GM12878 (cell line): Measurements from ENCODE around the gene GRXCR2. TPM values are rescaled to one million over a fixed set of nuclear protein-coding genes. Genes with fewer than 3 reads are reported as not detected.

ENCODE experiments used
- ATAC-seq: fragments of 200-7000 bp; cut with Tn5 transposase; 3 replicates; pipeline ENCODE4 v1.9.1; 2020; ENCODE audit warnings: mild to moderate bottlenecking, moderate library complexity
- BruUV-seq: library from RNA; stranded (reverse); fragments of 400-500 nt; replicated peaks from 2 replicates; lab custom pipeline; 2021; lab: Mats Ljungman, UMichigan
- CTCF ChIA-PET: fragments of 300-600 bp; sonication (Branson Sonifier 250); formaldehyde crosslinking; extraction: SDS; loops from one replicate; lab custom pipeline; 2021; ENCODE audit warnings: inconsistent platforms; lab: Yijun Ruan, JAX
- POLR2A ChIA-PET: fragments of 350-600 bp; formaldehyde crosslinking; extraction: SDS; loops from one replicate; lab custom pipeline; 2021; ENCODE audit warnings: inconsistent platforms; lab: Charles Lee
- RAD21 ChIA-PET: fragments of 300-600 bp; sonication (Branson Sonifier 250); formaldehyde crosslinking; loops from one replicate; lab custom pipeline; 2023; ENCODE audit warnings: antibody characterized with exemption; ENCODE audit not compliant: unreplicated experiment; lab: Charles Lee
- SMC1A ChIA-PET: fragments of 300-600 bp; sonication (Branson Sonifier 250); formaldehyde crosslinking; loops from one replicate; lab custom pipeline; 2023; ENCODE audit not compliant: unreplicated experiment, uncharacterized antibody; lab: Charles Lee
- DNase-seq: peaks from one replicate; pipeline ENCODE4 v3.0.0-alpha.2; 2011; ENCODE audit warnings: low read depth, low spot score
- FAIRE-seq: peaks from 3 replicates; lab custom pipeline; 2011; peaks lifted over from hg19 to GRCh38; lab: Jason Lieb, UNC
- H2AFZ ChIP-seq: 2 replicates; pipeline ENCODE4 v1.6.0; 2011; ENCODE audit warnings: low read depth, low read length, control low read depth; ENCODE audit not compliant: control insufficient read depth
- H3K27ac ChIP-seq: 2 replicates; pipeline ENCODE4 v1.5.1; 2011; ENCODE audit warnings: control low read depth; ENCODE audit not compliant: control insufficient read depth, insufficient read depth
- H3K27me3 ChIP-seq, 2 experiments: replicated peaks in 1 of 2; 2 replicates each; pipeline versions ENCODE4 v1.6.0 to v1.6.1; 2011; ENCODE audit warnings: low read length in 1 of 2; ENCODE audit not compliant: control insufficient read depth in 2 of 2, insufficient read depth in 2 of 2
- H3K36me3 ChIP-seq, 2 experiments: 2 replicates each; pipeline ENCODE4 v1.5.1; 2011; ENCODE audit warnings: low read length in 1 of 2; ENCODE audit not compliant: control insufficient read depth in 2 of 2, insufficient read depth in 2 of 2
- H3K4me1 ChIP-seq: 2 replicates; pipeline ENCODE4 v1.6.1; 2011; ENCODE audit warnings: mild to moderate bottlenecking, low read length, moderate library complexity, mixed read lengths; ENCODE audit not compliant: control insufficient read depth, insufficient read depth
- H3K4me2 ChIP-seq: 2 replicates; pipeline ENCODE4 v1.6.0; 2011; ENCODE audit warnings: control low read depth; ENCODE audit not compliant: control insufficient read depth, insufficient read depth
- H3K4me3 ChIP-seq: fragments of 200-600 bp; sonication (generic); 2 replicates; pipeline ENCODE4 v1.5.1; 2016
- H3K79me2 ChIP-seq: 2 replicates; pipeline ENCODE4 v1.6.0; 2011; ENCODE audit warnings: low read length; ENCODE audit not compliant: control insufficient read depth, insufficient read depth
- H3K9ac ChIP-seq: 2 replicates; pipeline ENCODE4 v1.8.0; 2011; ENCODE audit warnings: low read length, control low read depth, mixed read lengths; ENCODE audit not compliant: control insufficient read depth, insufficient read depth
- H3K9me3 ChIP-seq: replicated peaks from 3 replicates; pipeline ENCODE4 v1.5.1; 2011; ENCODE audit warnings: mild to moderate bottlenecking, low read length; ENCODE audit not compliant: control insufficient read depth, insufficient read depth
- H4K20me1 ChIP-seq: 2 replicates; pipeline ENCODE4 v1.6.0; 2011; ENCODE audit not compliant: control insufficient read depth, insufficient read depth
- DPF2 ChIP-seq: fragments of 450-650 bp; IDR thresholded peaks from 2 replicates; pipeline ENCODE4 v1.6.1; 2017; ENCODE audit warnings: mild to moderate bottlenecking
- EED ChIP-seq: sonication (generic); IDR thresholded peaks from 2 replicates; pipeline ENCODE4 v1.6.1; 2016; ENCODE audit warnings: antibody characterized with exemption, low read depth
- ETV6 ChIP-seq, 2 experiments: fragments of 450-650 bp in 1 of 2; IDR thresholded peaks in 1 of 2; conservative IDR thresholded peaks in 1 of 2; 2 replicates each; pipeline ENCODE4 v1.6.1; 2014; ENCODE audit warnings: antibody characterized with exemption in 1 of 2, borderline replicate concordance in 1 of 2, low read depth in 1 of 2, mild to moderate bottlenecking in 1 of 2, moderate library complexity in 1 of 2
- FOS ChIP-seq: IDR thresholded peaks from 3 replicates; pipeline ENCODE4 v1.6.1; 2011; ENCODE audit warnings: borderline replicate concordance; ENCODE audit not compliant: insufficient read length; ENCODE audit errors: extremely low read depth
- IKZF1 ChIP-seq: fragments of 450-650 bp; conservative IDR thresholded peaks from 2 replicates; pipeline ENCODE4 v1.6.1; 2017; ENCODE audit warnings: antibody characterized with exemption, mild to moderate bottlenecking
- RBBP5 ChIP-seq: fragments of 200-600 bp; sonication (generic); conservative IDR thresholded peaks from 2 replicates; pipeline ENCODE4 v1.6.1; 2016
- RELA ChIP-seq: fragments of 450-650 bp; IDR thresholded peaks from 2 replicates; pipeline ENCODE4 v1.8.0; 2014; ENCODE audit warnings: borderline replicate concordance; ENCODE audit not compliant: partially characterized antibody
- SMARCA5 ChIP-seq: fragments of 450-650 bp; IDR thresholded peaks from 2 replicates; pipeline ENCODE4 v1.6.1; 2017; ENCODE audit warnings: mild to moderate bottlenecking
- SREBF1 ChIP-seq: IDR thresholded peaks from 2 replicates; pipeline ENCODE4 v1.6.1; 2012; ENCODE audit warnings: mild to moderate bottlenecking, low read length
- ZBED1 ChIP-seq: IDR thresholded peaks from 2 replicates; pipeline ENCODE4 v1.6.1; 2016; ENCODE audit warnings: borderline replicate concordance
- ZBTB11 ChIP-seq: fragments of 450-650 bp; formaldehyde crosslinking; IDR thresholded peaks from 2 replicates; pipeline ENCODE4 v1.5.0; 2022; ENCODE audit warnings: mild to moderate bottlenecking, missing genetic modification characterization
- ZNF217 ChIP-seq: fragments of 450-650 bp; IDR thresholded peaks from 2 replicates; pipeline ENCODE4 v1.6.1; 2017; ENCODE audit warnings: antibody characterized with exemption, mild to moderate bottlenecking
- ZSCAN29 ChIP-seq: fragments of 450-650 bp; IDR thresholded peaks from 2 replicates; pipeline ENCODE4 v1.6.1; 2017; ENCODE audit warnings: mild to moderate bottlenecking, moderate library complexity
- WGBS: methylation state at CpG from one replicate; pipeline ENCODE4 v1.1.6; 2016; ENCODE audit warnings: low lambda C conversion rate; ENCODE audit not compliant: insufficient replicate concordance, insufficient coverage; ENCODE audit errors: missing lambda C conversion rate; 5-methylcytosine and 5-hydroxymethylcytosine counted together
- in situ Hi-C: fragments of 300-500 bp; cut with MboI; formaldehyde crosslinking; loops from 9 replicates; pipeline ENCODE4 v1.14.3; 2018; ENCODE audit warnings: mixed read lengths
- intact Hi-C: fragments of 100-400 bp; cut with micrococcal nuclease; formaldehyde crosslinking; loops from one replicate; pipeline ENCODE4 v1.14.2; 2022; ENCODE audit not compliant: unreplicated experiment
- polyA plus RNA-seq, 11 experiments: library from polyadenylated mRNA; depleted of rRNA in 4 of 11; unstranded in 6 of 11; stranded (reverse) in 5 of 11; fragments of >200 nt; fragmentation: Nextera tagmentation in 4 of 11; fragmentation: Illumina TruSeq in 1 of 11; extraction: Ambion mirVana in 4 of 11; extraction: Trizol in 1 of 11; gene quantifications; 1 replicate in 1 of 11; 2 replicates in 10 of 11; pipeline versions ENCODE4 v1.2.1 to v1.2.3, GENCODE V29; 2011 to 2016; ENCODE audit warnings: inconsistent platforms in 2 of 11, missing spikeins in 2 of 11, low read depth in 1 of 11
- total RNA-seq, 4 experiments: library from RNA; depleted of rRNA in 3 of 4; stranded (reverse); fragments of >200 nt in 3 of 4; fragmentation: Illumina TruSeq in 1 of 4; extraction: Trizol in 1 of 4; gene quantifications; 2 replicates each; pipeline versions ENCODE4 v1.2.1 to v1.2.3, GENCODE V29; 2013 to 2021
- TF ChIP-seq, protein P1 (sequence below), 3 experiments: IDR thresholded peaks in 2 of 3; conservative IDR thresholded peaks in 1 of 3; 2 replicates each; pipeline ENCODE4 v1.5.1; 2011; ENCODE audit warnings: low read depth in 3 of 3, low read length in 3 of 3, mild to moderate bottlenecking in 3 of 3, control low read depth in 2 of 3, moderate library complexity in 2 of 3, inconsistent platforms in 1 of 3, mixed read lengths in 1 of 3; ENCODE audit not compliant: control insufficient read depth in 2 of 3, insufficient read depth in 1 of 3; ENCODE audit errors: extremely low read depth in 1 of 3
- TF ChIP-seq, protein P2 (sequence below): IDR thresholded peaks from 2 replicates; pipeline ENCODE4 v1.6.1; 2012; ENCODE audit warnings: low read depth, low read length, improper control_type of control experiment

Gene GRXCR2
- total and polyA plus RNA-seq, 10 of the 15 experiments (the other 5 are each of a cell fraction or from before 2014, with no cell fraction given): not detected

DNA sequence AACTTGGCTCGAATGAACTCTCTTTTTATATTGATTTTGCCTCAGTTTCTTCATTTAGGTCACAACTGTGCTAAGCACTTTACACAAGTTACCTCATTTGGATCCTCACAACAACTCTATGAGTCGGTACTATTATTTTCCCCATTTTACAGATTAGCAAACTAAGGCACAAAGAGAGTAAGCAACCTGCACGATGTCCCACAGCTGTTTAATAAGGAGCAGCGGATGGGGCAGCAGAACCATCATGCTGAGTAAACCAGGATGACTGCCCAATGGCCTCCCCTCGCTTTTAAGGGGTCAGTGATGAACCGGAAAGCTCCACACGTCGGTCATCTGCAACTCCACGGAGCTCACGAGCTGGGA lies 38.3 kb downstream of the GRXCR2 start (continued):
- TF ChIP-seq ZBTB11 (CRISPR knock-in tag) (no peak), IKZF1 (no peak)

DNA sequence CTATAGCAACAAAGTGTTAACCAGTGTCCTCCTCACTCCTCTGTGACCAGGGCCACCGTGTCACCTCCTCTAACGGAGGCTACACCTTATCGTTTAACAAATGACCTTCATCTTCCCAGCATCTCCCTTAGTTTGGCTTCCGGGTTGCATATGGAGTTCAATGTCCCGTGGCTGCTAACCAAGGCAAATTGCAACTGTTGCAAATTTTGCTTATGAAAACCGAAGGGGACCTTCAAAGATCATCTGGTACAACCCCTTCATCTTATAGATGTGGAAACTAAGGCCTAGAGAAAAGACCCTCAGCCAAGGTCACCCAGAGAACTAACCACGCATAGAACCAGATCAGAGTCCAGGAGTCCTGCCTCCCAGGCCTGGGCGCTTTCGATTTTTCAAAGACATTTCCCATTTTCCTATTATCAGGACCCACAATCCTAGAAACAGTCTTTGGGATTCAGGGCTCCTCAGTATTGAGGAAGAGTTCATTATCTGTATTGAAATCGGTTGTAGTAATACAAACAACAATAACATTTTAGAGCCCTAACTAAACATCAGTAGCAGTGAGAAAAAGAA lies 39.1 kb downstream of the GRXCR2 start:
- H2AFZ ChIP-seq: no peak overlapping the region
- FAIRE-seq: no peak
- no peak for DNase-seq
- H3K27ac ChIP-seq: no peak overlapping the region
- no peaks in the 10 kb centered on the region for H3K9me3 ChIP-seq
- no TSS peak for BruUV-seq
- H3K9ac ChIP-seq: no peak overlapping the region
- ChIA-PET POLR2A (no interaction called here), SMC1A (no interaction called here), CTCF (interaction anchor here (1.2 kb wide), 1 partner anchor 8 kb away, joined by 3 read pairs; no protein-coding TSS in a partner anchor), RAD21 (no interaction called here)
- no peaks in the 10 kb centered on the region; a peak in 2 of 4 replicates for H3K27me3 ChIP-seq
- no peaks in the 10 kb centered on the region for H3K79me2 ChIP-seq
- H3K4me2 ChIP-seq: no peak overlapping the region
- in situ Hi-C loops: no loop called here
- no peak for ATAC-seq
- H3K4me1 ChIP-seq: no peaks in the 10 kb centered on the region
- H3K36me3 ChIP-seq: no peaks in the 10 kb centered on the region
- intact Hi-C loops: no loop called here
- WGBS: 49% methylated on average over 10 of the region's 10 CpGs
- H4K20me1 ChIP-seq: no peaks in the 10 kb centered on the region
- no peak overlapping the region for H3K4me3 ChIP-seq
- TF ChIP-seq SMARCA5 (no peak), RBBP5 (no peak), EED (no peak), ETV6 (conservative IDR thresholded peaks at IDR 0.05 in 1 of 2, IDR thresholded peaks at IDR 0.05 in 1 of 2; ENCODE audit: borderline replicate concordance in 1 of 2, low read depth in 1 of 2) (no peak), DPF2 (no peak), SREBF1 (no peak), ZBED1 (no peak), RELA (no peak), ZSCAN29 (no peak), FOS (no peak), ZNF217 (no peak)
- TF ChIP-seq, protein P1, sequence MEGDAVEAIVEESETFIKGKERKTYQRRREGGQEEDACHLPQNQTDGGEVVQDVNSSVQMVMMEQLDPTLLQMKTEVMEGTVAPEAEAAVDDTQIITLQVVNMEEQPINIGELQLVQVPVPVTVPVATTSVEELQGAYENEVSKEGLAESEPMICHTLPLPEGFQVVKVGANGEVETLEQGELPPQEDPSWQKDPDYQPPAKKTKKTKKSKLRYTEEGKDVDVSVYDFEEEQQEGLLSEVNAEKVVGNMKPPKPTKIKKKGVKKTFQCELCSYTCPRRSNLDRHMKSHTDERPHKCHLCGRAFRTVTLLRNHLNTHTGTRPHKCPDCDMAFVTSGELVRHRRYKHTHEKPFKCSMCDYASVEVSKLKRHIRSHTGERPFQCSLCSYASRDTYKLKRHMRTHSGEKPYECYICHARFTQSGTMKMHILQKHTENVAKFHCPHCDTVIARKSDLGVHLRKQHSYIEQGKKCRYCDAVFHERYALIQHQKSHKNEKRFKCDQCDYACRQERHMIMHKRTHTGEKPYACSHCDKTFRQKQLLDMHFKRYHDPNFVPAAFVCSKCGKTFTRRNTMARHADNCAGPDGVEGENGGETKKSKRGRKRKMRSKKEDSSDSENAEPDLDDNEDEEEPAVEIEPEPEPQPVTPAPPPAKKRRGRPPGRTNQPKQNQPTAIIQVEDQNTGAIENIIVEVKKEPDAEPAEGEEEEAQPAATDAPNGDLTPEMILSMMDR (IDR thresholded peaks at IDR 0.05 in 2 of 3, conservative IDR thresholded peaks at IDR 0.05 in 1 of 3; ENCODE audit: control insufficient read depth in 2 of 3, extremely low read depth in 1 of 3, insufficient read depth in 1 of 3, low read depth in 3 of 3, low read length in 3 of 3): no peak
- TF ChIP-seq, protein P2, sequence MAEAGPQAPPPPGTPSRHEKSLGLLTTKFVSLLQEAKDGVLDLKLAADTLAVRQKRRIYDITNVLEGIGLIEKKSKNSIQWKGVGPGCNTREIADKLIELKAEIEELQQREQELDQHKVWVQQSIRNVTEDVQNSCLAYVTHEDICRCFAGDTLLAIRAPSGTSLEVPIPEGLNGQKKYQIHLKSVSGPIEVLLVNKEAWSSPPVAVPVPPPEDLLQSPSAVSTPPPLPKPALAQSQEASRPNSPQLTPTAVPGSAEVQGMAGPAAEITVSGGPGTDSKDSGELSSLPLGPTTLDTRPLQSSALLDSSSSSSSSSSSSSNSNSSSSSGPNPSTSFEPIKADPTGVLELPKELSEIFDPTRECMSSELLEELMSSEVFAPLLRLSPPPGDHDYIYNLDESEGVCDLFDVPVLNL: no peak
